Lower lobe of right lung (tissue), 2 donors: Measurements from ENCODE around the gene MRPL33. TPM values are rescaled to one million over a fixed set of nuclear protein-coding genes. Genes with fewer than 3 reads are reported as not detected.

Experiments used
- ATAC-seq, 2 donors: fragments of 200-7000 bp; cut with Tn5 transposase; one replicate each; pipeline ENCODE4 v1.9.1; 2020 to 2022; ENCODE audit warnings: mild to moderate bottlenecking in 2 of 2, moderate library complexity in 2 of 2
- DNase-seq: peaks from one replicate; pipeline ENCODE4 v3.0.0-alpha.2; 2020
- H3K27ac ChIP-seq: fragments of 200-600 bp; one replicate; pipeline ENCODE4 v1.8.0; 2022
- H3K27me3 ChIP-seq: fragments of 200-600 bp; one replicate; pipeline ENCODE4 v1.8.0; 2022; ENCODE audit warnings: low read depth
- H3K36me3 ChIP-seq: fragments of 200-600 bp; one replicate; pipeline ENCODE4 v1.8.0; 2022; ENCODE audit warnings: mild to moderate bottlenecking
- H3K4me1 ChIP-seq: fragments of 200-600 bp; one replicate; pipeline ENCODE4 v1.8.0; 2022
- H3K4me3 ChIP-seq: fragments of 200-600 bp; one replicate; pipeline ENCODE4 v1.8.0; 2022; ENCODE audit warnings: mild to moderate bottlenecking
- H3K9me3 ChIP-seq: fragments of 200-600 bp; one replicate; pipeline ENCODE4 v1.8.0; 2022
- intact Hi-C: fragments of 100-400 bp; cut with DNase I; formaldehyde crosslinking; loops from one replicate; pipeline ENCODE4 v1.11.0; 2022
- total RNA-seq: library from RNA; stranded (reverse); fragmentation: NEBNext Ultra II Directional; extraction: Animal tissue kit (Norgen Biotek cat#: 25700); gene quantifications from one replicate; pipeline ENCODE4 v1.2.1, GENCODE V29; 2021
- TF ChIP-seq, protein P1 (sequence below): fragments of 200-600 bp; IDR thresholded peaks from one replicate; pipeline ENCODE4 v1.8.0; 2022; ENCODE audit warnings: antibody characterized with exemption, mild to moderate bottlenecking
- donor health status: DM: no; HTN: yes; CAD: no; lungs with severe emphysema.

Gene MRPL33
- total RNA-seq, 1 donor from 2014 or later = 93.3 TPM

DNA sequence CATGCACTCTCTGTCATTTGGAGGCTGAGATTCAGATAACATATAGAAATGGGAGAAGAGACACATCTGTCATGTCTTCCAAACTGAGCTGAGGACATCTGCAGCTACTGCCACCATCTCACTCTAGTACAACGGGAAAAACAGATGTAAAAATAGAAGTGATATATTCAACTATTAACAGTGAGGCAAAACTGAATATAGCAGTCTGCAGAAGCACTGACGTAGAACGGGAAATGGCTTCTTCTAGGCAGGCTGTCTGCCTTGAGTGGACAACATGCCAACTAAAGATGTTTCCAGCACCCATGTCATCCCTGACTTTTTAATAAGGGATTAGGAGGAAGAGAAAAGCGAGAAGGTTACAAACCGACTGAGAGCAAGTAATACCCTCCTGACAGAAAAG, 51.6 kb downstream of the MRPL33 start:
- no peak overlapping the region for H3K27ac ChIP-seq
- H3K4me1 ChIP-seq = no peaks in the 10 kb centered on the region
- TF ChIP-seq, protein P1, sequence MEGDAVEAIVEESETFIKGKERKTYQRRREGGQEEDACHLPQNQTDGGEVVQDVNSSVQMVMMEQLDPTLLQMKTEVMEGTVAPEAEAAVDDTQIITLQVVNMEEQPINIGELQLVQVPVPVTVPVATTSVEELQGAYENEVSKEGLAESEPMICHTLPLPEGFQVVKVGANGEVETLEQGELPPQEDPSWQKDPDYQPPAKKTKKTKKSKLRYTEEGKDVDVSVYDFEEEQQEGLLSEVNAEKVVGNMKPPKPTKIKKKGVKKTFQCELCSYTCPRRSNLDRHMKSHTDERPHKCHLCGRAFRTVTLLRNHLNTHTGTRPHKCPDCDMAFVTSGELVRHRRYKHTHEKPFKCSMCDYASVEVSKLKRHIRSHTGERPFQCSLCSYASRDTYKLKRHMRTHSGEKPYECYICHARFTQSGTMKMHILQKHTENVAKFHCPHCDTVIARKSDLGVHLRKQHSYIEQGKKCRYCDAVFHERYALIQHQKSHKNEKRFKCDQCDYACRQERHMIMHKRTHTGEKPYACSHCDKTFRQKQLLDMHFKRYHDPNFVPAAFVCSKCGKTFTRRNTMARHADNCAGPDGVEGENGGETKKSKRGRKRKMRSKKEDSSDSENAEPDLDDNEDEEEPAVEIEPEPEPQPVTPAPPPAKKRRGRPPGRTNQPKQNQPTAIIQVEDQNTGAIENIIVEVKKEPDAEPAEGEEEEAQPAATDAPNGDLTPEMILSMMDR = no peak
- no peaks in the 10 kb centered on the region for H3K27me3 ChIP-seq
- H3K4me3 ChIP-seq = no peak overlapping the region
- no peaks in the 10 kb centered on the region for H3K36me3 ChIP-seq
- intact Hi-C loops = no loop called here
- ATAC-seq (no peak), DNase-seq (no peak)
- H3K9me3 ChIP-seq = peaks cover 6% of the 10 kb centered on the region

DNA sequence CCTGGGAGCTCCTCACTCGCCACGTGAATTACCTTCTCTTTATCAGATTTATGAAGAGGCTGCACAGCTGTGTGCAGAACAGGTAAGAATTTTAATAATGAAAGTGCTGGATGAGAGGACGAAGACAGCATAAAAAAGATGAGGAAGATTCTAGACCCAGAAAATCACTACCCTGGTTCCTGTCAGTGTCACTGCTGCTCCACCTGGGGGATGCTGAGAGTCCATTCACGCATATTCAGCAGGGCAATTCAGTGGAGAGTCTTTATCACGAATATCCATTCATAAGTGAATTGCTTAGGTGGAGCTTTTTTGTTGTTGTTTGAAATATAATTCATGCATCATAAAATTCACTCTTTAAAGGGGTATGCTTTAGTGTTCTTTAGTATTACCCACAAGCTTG, 52.0 kb downstream of the MRPL33 start:
- DNase-seq (no peak), ATAC-seq (no peak)
- Histone ChIP-seq H3K27ac (no peak overlapping the region), H3K27me3 (no peaks in the 10 kb centered on the region), H3K36me3 (no peaks in the 10 kb centered on the region), H3K4me1 (no peaks in the 10 kb centered on the region), H3K4me3 (no peak overlapping the region), H3K9me3 (peaks cover 6% of the 10 kb centered on the region)
- intact Hi-C loops = no loop called here
- TF ChIP-seq, protein P1 = no peak

DNA sequence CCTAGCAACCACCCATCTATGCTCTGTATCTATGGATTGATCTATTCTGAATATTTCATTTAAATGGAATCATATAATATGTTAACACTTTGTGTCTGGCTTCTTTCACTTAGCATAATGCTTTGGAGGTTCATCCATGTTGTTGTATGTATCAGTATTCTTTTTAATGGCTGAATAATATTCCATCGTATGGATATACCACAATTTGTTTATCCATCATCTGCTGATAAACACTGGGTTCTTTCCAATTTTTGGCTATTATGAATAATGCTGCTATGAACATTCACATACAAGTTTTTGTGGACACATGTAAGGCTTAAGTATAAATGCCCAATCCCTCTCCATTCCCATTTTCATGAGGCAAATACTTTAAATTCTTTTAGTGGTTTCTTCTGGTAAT, 52.9 kb downstream of the MRPL33 start:
- ATAC-seq = no peak
- Histone ChIP-seq H3K9me3 (peaks cover 6% of the 10 kb centered on the region), H3K27me3 (no peaks in the 10 kb centered on the region), H3K36me3 (no peaks in the 10 kb centered on the region), H3K27ac (no peak overlapping the region), H3K4me1 (no peaks in the 10 kb centered on the region), H3K4me3 (no peak overlapping the region)
- TF ChIP-seq, protein P1 = no peak
- intact Hi-C loops = no loop called here
- no peak for DNase-seq

GRCh38 chr2:27828305-27828704, 56.8 kb downstream of the MRPL33 start:
- H3K4me1 ChIP-seq = peaks cover 9% of the 10 kb centered on the region
- no peaks in the 10 kb centered on the region for H3K27me3 ChIP-seq
- H3K36me3 ChIP-seq = no peaks in the 10 kb centered on the region
- H3K27ac ChIP-seq = no peak overlapping the region
- DNase-seq (no peak), ATAC-seq (no peak)
- TF ChIP-seq, protein P1 = no peak
- peaks cover 6% of the 10 kb centered on the region for H3K9me3 ChIP-seq
- no peak overlapping the region for H3K4me3 ChIP-seq
- intact Hi-C loops = no loop called here

Other genes with a start within 250 kb of the MRPL33 start
- gene ZNF512, start 188.7 kb upstream of the MRPL33 start, total RNA-seq = 29.5 TPM
- 5.9 TPM for gene CCDC121, start 142.7 kb upstream of the MRPL33 start, total RNA-seq
- gene GPN1, start 142.7 kb upstream of the MRPL33 start, total RNA-seq = 21.9 TPM
- 29.6 TPM for gene SUPT7L, start 108.1 kb upstream of the MRPL33 start, total RNA-seq
- gene SLC4A1AP, start 107.8 kb upstream of the MRPL33 start, total RNA-seq = 19.6 TPM
- gene RBKS, start 118.7 kb downstream of the MRPL33 start, total RNA-seq = 2.2 TPM
- 39.5 TPM for gene BABAM2, start 119.0 kb downstream of the MRPL33 start, total RNA-seq